ENCODE measurements around the gene IL12RB2.
"Not testable (repeated sequence)": the region's sequence is repeated elsewhere in the genome, so short reads cannot be mapped to it uniquely, and the experiment has no call there.

IL12RB2 gene

GRCh38 chr1:67433837-67434236, 126.2 kb downstream of the IL12RB2 start:
- DNase-seq: no peak

- DNase-seq: no peak
Observed at GRCh38 chr1:67434491-67434890, 126.8 kb downstream of the IL12RB2 start.

- DNase-seq: no peak
Observed at GRCh38 chr1:67436511-67437055, 128.9 kb downstream of the IL12RB2 start.

- no peak for DNase-seq
Observed at GRCh38 chr1:67437961-67438360, 130.3 kb downstream of the IL12RB2 start.

GRCh38 chr1:67439277-67440029, 131.8 kb downstream of the IL12RB2 start:
- DNase-seq: no peak

- no peak for DNase-seq
Observed at GRCh38 chr1:67440339-67440738, 132.7 kb downstream of the IL12RB2 start.

GRCh38 chr1:67441183-67441582, 133.5 kb downstream of the IL12RB2 start:
- DNase-seq: peak; percentile 23

GRCh38 chr1:67441739-67442281, 134.1 kb downstream of the IL12RB2 start:
- DNase-seq: no peak

GRCh38 chr1:67446014-67446413, 138.3 kb downstream of the IL12RB2 start:
- DNase-seq: not testable (repeated sequence)

Data from SHP77 treated with DMSO at 0.1 percent for 48 hours (cell line).